ENCODE data around the gene SCN4A.
"Not testable (repeated sequence)": the region's sequence is repeated elsewhere in the genome, so short reads cannot be mapped to it uniquely, and the experiment has no call there.

Gene SCN4A

DNA sequence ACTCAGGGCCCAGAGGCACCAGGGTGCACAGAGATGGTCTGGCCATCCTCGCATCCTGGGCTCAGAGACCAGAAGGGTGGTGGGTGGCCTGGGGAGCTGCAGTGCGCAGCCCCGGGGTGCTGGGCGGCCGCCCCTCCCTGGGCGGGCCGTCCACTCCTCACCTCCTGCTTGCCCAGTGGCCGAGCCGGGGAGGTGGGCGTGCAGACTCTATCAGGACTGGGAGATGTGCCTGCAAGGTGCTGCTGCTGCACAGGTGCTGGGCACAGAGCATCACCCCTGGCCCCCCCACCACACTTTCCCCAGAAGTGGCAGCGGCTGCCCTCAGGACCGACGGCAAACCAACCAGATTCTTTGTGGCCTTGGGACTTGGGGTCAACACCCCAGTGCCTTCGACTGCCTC, at the start of gene SCN4A:
Gene SCN4A, minus strand, starts transcription at position 123 of the 400 bp plus-strand sequence. Its CDS starts 77 bp downstream, at position 46.
- DNase-seq = no peak

- DNase-seq = peak; percentile 79
These were observed 47.5 kb upstream of the SCN4A start, which contains the start of gene ICAM2 for GRCh38 chr17:64020056-64020766. TSS of gene ICAM2 (minus strand) at chr17:64020633. CDS start at chr17:64006691, 13,942 bp downstream.

GRCh38 chr17:64019551-64019961, 46.8 kb upstream of the SCN4A start:
- not testable (repeated sequence) for DNase-seq

DNA sequence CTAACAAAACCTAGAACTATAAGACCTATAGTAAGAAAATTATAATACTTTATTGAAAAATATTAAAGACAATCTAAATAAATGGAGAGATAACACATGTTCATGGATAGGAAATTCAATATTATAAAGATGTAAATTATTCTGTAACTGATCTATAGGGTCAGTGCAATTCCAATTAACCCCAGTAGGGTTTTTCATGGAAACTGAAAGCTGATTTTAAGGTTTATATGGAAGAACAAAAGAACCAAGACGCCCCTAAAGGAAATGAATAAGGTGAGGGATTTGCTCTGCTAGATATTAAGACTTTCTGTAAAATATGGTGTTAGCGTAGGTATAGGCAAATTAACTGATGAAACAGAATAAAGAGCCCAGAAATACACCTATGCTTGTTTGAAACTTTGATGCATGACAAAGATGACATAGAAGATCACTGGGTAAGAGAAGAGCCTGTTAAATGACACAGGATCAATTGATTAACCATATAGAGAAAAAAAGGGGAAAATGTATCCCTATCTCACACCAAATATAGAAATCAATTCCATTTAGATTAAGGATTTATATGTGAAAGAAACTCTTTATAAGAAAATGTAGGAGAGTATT, 44.8 kb upstream of the SCN4A start:
- DNase-seq = no peak

DNA sequence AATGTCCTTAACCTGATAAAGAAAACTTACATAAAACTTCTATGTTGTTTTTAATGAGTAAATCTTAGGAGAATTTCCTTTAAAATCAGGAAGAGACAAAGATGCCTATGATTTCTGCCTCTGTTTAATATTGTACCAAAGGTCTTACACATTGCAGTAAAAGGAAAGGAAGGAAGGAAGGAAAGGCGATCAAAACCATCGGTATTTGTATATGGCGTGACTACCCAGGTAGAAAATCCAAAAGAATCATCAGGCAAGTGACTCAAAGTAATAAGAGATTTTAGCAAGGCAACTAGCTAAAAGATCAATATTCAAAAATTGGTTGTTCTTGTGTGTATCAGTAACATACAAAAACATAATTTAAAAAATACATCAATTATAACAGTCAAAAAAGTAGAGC, 44.3 kb upstream of the SCN4A start:
- no peak for DNase-seq

DNA sequence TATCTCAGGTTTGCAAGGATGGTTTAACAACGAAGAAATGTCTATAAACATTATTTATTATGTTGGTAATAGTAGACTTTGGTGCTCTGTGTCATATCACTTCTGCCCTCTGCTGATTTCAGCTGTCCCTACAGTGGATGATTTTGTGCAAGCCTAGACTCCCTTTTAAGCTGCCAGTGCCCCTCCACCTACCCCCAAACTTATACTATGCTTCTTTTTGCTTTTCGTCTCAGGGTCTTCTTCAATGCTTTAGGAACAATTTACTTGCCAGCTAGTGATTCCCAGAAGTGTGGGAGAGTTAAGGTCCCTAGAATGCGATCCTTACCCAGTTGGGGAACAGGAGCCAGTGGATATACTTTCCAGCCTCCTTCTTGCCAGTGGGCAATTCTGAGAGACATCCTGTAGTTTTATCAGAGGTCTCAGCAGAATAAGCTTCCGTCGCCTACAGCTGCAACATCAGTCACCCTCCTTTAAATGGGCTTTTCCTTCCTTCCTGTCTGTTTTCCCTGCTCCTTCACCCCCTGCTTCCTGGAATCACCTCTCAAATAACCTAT, 43.6 kb upstream of the SCN4A start:
- DNase-seq = no peak

GRCh38 chr17:64015447-64015846, 42.7 kb upstream of the SCN4A start:
- no peak for DNase-seq

- DNase-seq = no peak
These were observed 37.1 kb upstream of the SCN4A start for GRCh38 chr17:64009571-64010402.

DNA sequence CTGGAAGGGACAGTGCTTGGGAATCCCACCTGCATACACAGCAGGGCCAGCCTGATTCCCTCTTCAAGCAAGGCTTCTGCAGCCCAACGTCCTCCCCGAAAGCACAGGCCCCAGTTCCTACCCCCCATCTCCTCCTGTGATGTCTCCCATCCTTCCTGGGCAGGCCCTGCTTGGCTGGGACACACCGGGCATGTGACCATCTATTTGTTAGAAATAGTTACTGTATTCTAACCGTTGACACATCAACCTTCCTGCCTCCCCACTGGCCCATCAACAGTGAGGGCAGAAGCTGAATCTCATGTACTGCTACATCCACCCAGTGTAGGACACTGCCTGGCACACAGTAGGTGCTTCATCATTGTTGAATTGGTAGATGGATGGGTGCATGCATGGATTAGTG, 36.1 kb upstream of the SCN4A start:
- DNase-seq = no peak

DNA sequence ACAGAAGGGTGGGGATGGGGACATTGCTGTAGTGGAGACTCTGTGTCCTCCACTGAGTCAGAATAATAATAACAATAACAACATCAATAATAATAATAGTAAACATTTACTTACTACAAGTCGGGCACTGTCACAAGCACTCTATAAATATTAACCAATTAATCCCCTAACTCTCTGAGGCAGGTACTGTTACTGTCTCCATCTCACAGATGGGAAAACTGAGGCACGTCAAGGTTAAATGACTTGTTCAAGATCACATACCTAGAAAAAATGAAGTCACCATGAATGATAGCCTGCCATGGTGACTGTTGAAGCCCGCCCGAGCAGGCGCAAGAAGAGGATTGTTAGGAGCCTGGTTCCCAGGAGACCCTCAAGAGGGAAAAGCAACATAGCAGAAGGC, 35.6 kb upstream of the SCN4A start:
- no peak for DNase-seq

- no peak for DNase-seq
These were observed 35.1 kb upstream of the SCN4A start for GRCh38 chr17:64007838-64008282.

- not testable (repeated sequence) for DNase-seq
These were observed 34.5 kb upstream of the SCN4A start for GRCh38 chr17:64007089-64007837.

DNA sequence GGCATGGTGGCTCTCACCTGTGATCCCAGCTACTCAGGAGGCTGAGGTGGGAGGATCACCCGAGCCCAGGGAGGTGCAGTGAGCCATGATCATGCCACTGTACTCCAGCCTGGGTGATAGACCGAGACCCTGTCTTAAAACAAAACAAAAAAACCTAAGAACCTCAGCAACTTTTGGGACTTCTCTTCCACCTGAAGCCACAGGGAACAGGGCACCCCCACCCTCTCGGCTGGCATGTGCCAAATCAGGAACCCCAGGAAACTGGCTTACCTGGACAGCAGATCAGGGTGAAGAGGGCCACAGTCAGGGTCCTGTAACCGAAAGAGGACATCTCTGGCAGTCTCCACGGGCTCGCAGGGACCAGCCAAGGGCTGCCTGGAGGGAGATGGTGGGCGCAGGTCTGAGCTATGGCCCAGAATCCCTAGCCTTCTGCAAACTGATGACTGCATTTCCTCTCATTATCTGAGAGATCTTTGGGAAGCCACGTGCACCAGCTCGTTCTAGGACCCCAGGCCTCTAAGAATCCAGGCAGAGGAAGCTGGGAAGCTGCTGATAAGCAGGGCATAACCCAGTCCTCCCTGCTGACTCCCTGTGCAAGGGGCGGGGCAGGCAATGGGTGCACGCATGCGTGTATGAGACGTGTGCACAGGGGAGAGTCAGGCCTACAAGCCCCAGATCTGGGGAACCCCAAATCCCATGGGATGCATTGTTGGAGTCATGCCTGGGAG, 33.8 kb upstream of the SCN4A start:
- DNase-seq = no peak

DNA sequence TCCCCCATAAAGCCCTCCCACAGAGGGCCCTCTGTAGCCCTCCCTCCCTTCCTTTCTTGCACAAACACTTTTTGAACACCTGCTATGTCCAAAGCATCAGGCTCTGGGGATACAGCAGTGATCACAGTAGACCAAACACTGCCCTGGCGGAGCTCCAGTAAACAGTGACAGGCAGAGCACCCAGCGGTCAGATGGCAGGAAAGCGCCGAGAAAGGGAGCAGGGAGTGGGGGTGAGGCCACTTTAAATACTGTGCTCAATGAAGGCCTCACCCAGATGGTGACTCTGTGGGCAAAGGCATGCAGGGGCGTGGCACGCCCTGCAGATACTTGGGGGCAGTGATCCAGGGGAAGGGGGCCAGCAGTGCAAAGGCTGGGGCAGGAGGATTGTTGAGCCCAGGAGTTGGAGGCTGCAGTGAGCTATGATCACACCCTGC, 33.0 kb upstream of the SCN4A start:
- no peak for DNase-seq

DNA sequence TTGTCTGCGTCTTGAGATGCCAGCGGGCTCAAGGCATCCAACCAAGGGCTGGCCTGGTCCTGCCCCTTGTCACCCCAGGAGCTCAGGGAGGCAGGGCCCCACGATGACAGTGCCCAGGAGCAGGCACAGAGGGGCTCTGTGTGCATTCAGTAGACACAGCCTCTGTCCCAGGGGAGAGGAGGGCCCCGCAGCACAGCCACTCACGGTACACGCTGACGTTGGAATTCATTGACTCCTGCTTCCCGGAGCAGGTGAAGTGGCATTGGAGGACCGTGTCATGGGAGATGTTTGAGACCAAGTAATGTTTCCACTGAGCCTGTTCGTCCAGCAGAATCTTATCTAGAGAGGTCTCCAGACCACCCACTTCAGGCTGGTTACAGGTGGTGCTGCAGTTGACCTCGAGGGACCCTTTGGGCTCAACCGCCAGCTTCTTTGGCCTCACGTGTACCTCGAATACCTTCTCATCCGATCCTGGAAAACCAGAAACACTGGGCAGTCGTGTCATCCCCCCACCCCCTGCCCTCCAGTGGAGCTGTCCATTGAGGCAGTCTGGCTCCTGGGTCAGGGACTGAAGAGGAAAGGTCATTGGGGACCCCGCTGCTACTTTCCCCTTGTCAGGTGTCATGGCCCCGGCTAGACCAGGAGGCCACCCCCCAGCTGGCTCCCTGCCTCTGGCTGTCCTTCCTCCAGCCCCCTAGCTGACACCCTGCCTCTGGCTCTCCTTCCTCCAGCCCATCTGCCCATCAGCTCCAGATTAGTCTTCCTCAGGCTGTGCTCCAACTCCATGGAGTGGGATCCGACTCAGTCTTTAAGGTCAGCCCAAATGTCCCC, 32.4 kb upstream of the SCN4A start:
- no peak for DNase-seq

DNA sequence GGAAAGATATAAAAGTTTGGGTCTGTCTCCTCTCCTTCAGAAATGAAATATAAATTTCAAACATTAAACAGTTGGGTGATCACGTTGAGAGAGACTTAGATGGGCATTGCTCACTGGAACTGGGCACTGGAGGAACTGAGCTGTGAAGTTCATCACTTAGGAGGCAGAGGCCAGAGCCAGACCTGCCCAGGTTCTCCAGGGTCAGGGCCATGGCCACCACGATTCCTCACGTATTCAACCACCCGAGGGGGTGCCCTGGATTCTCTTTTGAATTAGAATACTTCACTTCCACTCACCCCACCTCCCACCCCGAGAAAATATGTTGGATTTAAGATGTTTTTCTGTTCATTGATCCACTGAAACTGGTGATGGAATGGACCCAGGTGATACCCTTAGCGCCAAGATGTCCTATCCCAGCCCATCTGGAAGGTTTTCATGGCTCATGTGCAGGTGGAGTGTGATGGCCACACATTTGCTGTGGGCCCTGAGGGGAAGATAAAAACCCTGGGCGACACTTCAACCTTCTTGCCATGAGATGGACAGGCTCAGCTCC, 31.6 kb upstream of the SCN4A start:
- no peak for DNase-seq

DNA sequence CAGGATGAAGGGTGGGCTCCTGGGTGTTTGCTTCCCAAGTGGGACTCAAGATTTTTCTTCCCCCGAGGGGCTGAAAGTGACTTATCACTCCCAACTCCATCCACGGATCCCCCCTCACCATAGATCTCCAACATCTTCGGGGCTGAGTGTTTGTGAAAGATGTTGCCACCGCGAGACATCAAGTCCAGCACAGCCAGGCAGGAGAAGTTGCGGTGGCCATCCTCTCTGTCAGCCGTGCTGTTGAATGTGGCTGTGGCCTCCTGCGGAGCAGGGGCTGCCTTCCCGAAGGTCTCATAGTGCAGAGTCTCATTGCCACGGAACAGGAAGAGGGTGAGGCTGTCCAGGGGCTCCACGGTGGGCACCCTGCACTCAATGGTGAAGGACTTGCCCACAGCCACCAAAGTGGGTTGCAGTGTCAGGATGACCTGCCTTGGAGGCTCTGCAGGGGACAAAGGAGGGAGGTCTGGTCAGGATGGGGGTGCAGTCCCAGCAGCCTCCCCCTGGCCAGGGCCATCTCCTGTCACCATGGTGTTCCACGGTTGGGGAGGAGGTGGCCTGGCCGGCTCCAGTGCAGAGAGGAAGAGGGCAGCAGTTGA, 30.9 kb upstream of the SCN4A start:
- no peak for DNase-seq

- DNase-seq = no peak
These were observed 30.2 kb upstream of the SCN4A start for GRCh38 chr17:64002658-64003525.

All from activated T-cell treated with anti-CD3 and anti-CD28 coated beads for 4 hours (primary cell).